Cardiac muscle cell (in vitro differentiated cells and primary cell): ENCODE measurements around the gene LZTR1. TPM values are rescaled to one million over a fixed set of nuclear protein-coding genes. Genes with fewer than 3 reads are reported as not detected.

Experiments
- DNase-seq, 2 donors: peaks; one replicate each; pipeline versions ENCODE4 v3.0.0 to v3.0.0-alpha.2; 2010 to 2017; ENCODE audit warnings: low read depth in 1 of 2, low spot score in 1 of 2
- H3K27ac ChIP-seq: fragments of 200-600 bp; sonication (generic); 2 replicates; pipeline ENCODE4 v1.5.1; 2016
- H3K27me3 ChIP-seq: fragments of 200-600 bp; sonication (generic); 2 replicates; pipeline ENCODE4 v1.6.0; 2016; ENCODE audit warnings: control low read depth
- H3K36me3 ChIP-seq: fragments of 200-600 bp; sonication (generic); 2 replicates; pipeline ENCODE4 v1.5.1; 2016; ENCODE audit warnings: control low read depth
- H3K4me1 ChIP-seq: fragments of 200-600 bp; sonication (generic); 2 replicates; pipeline ENCODE4 v1.8.1; 2017; ENCODE audit warnings: low read depth, mild to moderate bottlenecking, mixed run types
- H3K4me3 ChIP-seq: fragments of 200-600 bp; sonication (generic); 2 replicates; pipeline ENCODE4 v1.5.1; 2016; ENCODE audit warnings: mild to moderate bottlenecking
- H3K9me3 ChIP-seq: fragments of 200-600 bp; sonication (generic); 2 replicates; pipeline ENCODE4 v1.5.1; 2017; ENCODE audit warnings: low read depth, mild to moderate bottlenecking, control low read depth
- CTCF ChIP-seq: IDR thresholded peaks from 2 replicates; pipeline ENCODE4 v1.5.1; 2012; ENCODE audit warnings: low read depth, mild to moderate bottlenecking, low read length
- polyA plus RNA-seq: library from polyadenylated mRNA; unstranded; fragments of >200 nt; fragmentation: Nextera tagmentation; extraction: Ambion mirVana; gene quantifications from 2 replicates; pipeline ENCODE4 v1.2.1, GENCODE V29; 2016
- total RNA-seq: library from RNA; depleted of rRNA; stranded (reverse); fragments of >200 nt; gene quantifications from 2 replicates; pipeline ENCODE4 v1.2.3, GENCODE V29; 2016

The LZTR1 gene
- total and polyA plus RNA-seq, 2 experiments from 2014 or later, result 60.9 to 62.6 TPM

GRCh38 chr22:21028277-21029251 lies 46.5 kb downstream of the LZTR1 start:
- no peaks in the 10 kb centered on the region for H3K9me3 ChIP-seq
- H3K27me3 ChIP-seq, result peaks cover 20% of the 10 kb centered on the region
- no peaks in the 10 kb centered on the region for H3K36me3 ChIP-seq
- H3K27ac ChIP-seq, result no peak overlapping the region
- no peak for TF ChIP-seq CTCF
- no peak for DNase-seq
- H3K4me1 ChIP-seq, result peaks cover 8% of the 10 kb centered on the region
- H3K4me3 ChIP-seq, result no peak overlapping the region

- H3K4me1 ChIP-seq, result peaks cover 8% of the 10 kb centered on the region
- DNase-seq, result no peak
- TF ChIP-seq CTCF, result no peak
- H3K27me3 ChIP-seq, result peaks cover 20% of the 10 kb centered on the region
- H3K9me3 ChIP-seq, result no peaks in the 10 kb centered on the region
- no peak overlapping the region for H3K4me3 ChIP-seq
- no peak overlapping the region for H3K27ac ChIP-seq
- no peaks in the 10 kb centered on the region for H3K36me3 ChIP-seq
Observed at GRCh38 chr22:21029486-21030025, 47.5 kb downstream of the LZTR1 start.

DNA sequence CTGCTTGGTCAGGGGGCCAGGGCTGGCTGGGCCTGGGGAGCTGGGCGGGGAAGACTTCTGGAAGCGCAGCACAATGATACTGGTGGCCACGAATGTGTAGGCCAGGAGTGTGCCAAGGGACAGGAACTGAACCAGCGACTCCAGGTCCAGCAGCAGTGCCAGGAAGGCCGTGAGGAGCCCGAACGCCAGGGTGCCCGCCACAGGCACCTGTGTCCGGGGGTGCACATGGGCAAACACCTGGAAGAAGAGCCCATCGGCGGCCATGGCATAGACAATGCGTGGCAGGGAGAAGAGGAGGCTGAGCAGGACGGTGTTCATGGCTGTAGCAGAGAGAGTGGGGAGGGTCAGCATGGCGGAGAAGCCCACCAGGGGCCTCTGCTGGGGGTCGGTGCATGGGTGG lies 47.9 kb downstream of the LZTR1 start:
- H3K4me3 ChIP-seq, result no peak overlapping the region
- peaks cover 8% of the 10 kb centered on the region for H3K4me1 ChIP-seq
- H3K27ac ChIP-seq, result no peak overlapping the region
- no peak for TF ChIP-seq CTCF
- peaks cover 23% of the 10 kb centered on the region for H3K27me3 ChIP-seq
- H3K9me3 ChIP-seq, result no peaks in the 10 kb centered on the region
- no peaks in the 10 kb centered on the region for H3K36me3 ChIP-seq
- no peak for DNase-seq

- Histone ChIP-seq H3K4me1 (peaks cover 8% of the 10 kb centered on the region), H3K4me3 (no peak overlapping the region), H3K27ac (no peak overlapping the region), H3K9me3 (no peaks in the 10 kb centered on the region), H3K36me3 (no peaks in the 10 kb centered on the region), H3K27me3 (peaks cover 23% of the 10 kb centered on the region)
- no peak for TF ChIP-seq CTCF
- DNase-seq, result no peak
Observed at GRCh38 chr22:21030621-21031544, 48.8 kb downstream of the LZTR1 start.

- H3K4me3 ChIP-seq, result no peak overlapping the region
- peaks cover 8% of the 10 kb centered on the region for H3K4me1 ChIP-seq
- no peak overlapping the region for H3K27ac ChIP-seq
Observed at GRCh38 chr22:21031545-21032036, 49.5 kb downstream of the LZTR1 start.

More at GRCh38 chr22:21031545-21032036, 49.5 kb downstream of the LZTR1 start:
- Histone ChIP-seq H3K36me3 (no peaks in the 10 kb centered on the region), H3K9me3 (no peaks in the 10 kb centered on the region), H3K27me3 (peaks cover 23% of the 10 kb centered on the region)
- no peak for TF ChIP-seq CTCF
- no peak for DNase-seq
